Astrocyte of the spinal cord (primary cell): ENCODE measurements around the gene SPON1.

ENCODE experiments used
- DNase-seq: peaks from one replicate; pipeline ENCODE4 v3.0.0; 2011; ENCODE audit warnings: low read depth, low spot score
- H3K4me3 ChIP-seq: 2 replicates; pipeline ENCODE4 v1.5.1; 2011; ENCODE audit warnings: low read depth, mild to moderate bottlenecking, low read length, moderate library complexity
- in situ Hi-C: cut with HindIII; loops from 2 replicates; pipeline ENCODE4 v1.10.0; 2017; ENCODE audit warnings: low sequenced_read_pairs
- TF ChIP-seq, protein P1 (sequence below): IDR thresholded peaks from 2 replicates; pipeline ENCODE4 v1.5.1; 2012; ENCODE audit warnings: low read depth, mild to moderate bottlenecking, low read length, inconsistent platforms

Gene SPON1

DNA sequence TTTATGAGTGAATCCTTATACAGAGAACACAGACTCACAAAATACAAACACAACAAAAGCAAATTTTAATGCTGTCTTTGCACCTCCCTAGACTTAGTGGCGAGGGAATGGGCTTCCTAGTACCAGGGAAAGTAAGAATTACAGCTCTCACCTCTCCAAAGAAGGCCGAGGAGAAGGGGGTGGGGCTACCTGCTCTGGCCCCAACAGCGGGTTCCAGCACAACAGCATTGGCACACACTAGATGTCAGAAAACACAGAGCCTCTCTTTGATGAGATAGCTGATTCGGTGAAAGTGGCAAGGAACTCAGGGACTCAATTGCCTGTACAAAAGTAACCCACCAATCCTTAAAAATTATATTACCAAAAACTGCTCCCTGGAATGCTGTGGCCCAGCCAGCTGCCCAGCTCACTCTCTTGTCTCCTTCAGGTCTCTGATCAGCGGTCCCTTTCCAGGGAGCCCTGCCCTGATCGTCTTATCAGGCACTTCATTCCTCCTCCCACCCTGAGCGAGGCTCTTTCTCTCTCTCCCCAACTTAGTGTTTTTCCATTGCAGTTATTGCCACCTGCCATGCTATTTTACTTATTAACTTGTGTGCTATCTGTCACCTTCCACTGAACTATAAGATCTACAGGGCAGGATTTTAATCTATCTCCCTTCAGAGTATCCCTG is 30.7 kb downstream of the SPON1 start:
- no peak for DNase-seq
- TF ChIP-seq, protein P1, sequence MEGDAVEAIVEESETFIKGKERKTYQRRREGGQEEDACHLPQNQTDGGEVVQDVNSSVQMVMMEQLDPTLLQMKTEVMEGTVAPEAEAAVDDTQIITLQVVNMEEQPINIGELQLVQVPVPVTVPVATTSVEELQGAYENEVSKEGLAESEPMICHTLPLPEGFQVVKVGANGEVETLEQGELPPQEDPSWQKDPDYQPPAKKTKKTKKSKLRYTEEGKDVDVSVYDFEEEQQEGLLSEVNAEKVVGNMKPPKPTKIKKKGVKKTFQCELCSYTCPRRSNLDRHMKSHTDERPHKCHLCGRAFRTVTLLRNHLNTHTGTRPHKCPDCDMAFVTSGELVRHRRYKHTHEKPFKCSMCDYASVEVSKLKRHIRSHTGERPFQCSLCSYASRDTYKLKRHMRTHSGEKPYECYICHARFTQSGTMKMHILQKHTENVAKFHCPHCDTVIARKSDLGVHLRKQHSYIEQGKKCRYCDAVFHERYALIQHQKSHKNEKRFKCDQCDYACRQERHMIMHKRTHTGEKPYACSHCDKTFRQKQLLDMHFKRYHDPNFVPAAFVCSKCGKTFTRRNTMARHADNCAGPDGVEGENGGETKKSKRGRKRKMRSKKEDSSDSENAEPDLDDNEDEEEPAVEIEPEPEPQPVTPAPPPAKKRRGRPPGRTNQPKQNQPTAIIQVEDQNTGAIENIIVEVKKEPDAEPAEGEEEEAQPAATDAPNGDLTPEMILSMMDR: no peak
- no peak overlapping the region for H3K4me3 ChIP-seq
- in situ Hi-C loops: no loop called here

DNA sequence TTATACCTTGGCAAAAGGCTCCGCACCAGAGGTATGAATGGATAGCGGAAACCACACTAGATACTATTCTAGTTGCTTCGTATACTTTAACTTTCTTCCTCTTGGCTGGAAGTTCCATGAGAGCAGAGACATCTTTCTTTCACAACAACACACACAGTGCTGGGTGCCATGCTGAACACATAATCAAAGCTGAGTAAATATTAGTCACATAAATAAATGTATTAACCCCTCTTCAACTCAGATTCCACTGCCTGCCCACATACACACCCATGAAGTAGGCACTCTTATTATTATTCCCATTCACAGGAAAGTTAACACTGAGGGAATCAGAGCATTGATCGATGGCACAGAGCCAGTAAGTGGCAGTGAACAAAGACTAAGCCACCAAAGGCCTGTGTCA is 35.4 kb downstream of the SPON1 start:
- H3K4me3 ChIP-seq: no peak overlapping the region
- in situ Hi-C loops: no loop called here
- no peak for DNase-seq
- TF ChIP-seq, protein P1: no peak

DNA sequence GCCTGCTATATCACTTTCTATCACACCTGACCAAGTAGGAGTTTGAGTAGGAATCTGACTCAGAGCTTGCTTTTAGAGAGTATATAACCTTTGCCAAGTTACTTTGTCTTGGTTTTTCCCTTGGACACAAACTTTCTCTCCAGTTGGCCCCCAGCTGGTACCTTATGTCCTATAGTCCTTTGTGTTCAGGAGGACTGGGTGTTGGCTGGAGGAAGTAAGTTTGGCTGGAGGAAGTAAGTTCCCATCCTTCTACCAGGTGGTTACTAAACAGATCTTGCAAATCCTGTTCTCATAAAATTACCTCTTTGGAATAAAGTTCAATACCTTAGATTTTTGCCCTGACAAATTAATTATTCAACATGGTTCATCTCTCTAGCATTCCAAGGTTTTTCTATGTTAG is 37.2 kb downstream of the SPON1 start:
- no peak overlapping the region for H3K4me3 ChIP-seq
- TF ChIP-seq, protein P1: no peak
- DNase-seq: no peak
- in situ Hi-C loops: no loop called here

DNA sequence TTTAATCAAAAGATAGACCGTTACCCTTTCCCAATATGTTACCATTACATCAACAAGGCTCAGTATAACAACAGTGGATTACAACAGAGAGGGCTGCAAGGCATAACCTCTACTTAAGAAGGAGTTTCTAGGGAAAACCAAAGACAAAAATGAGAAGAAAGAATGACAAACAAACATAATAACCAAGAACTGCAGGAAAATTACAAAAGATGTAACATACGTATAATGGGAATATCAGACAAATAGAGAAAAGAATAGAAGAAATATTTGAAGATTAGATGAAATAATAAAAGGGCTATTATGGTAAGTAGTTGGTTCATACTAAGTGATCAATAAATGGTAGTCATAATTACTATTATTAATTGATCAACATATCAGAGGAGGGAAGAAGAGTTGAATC is 39.1 kb downstream of the SPON1 start:
- in situ Hi-C loops: no loop called here
- H3K4me3 ChIP-seq: no peak overlapping the region
- TF ChIP-seq, protein P1: no peak
- no peak for DNase-seq

DNA sequence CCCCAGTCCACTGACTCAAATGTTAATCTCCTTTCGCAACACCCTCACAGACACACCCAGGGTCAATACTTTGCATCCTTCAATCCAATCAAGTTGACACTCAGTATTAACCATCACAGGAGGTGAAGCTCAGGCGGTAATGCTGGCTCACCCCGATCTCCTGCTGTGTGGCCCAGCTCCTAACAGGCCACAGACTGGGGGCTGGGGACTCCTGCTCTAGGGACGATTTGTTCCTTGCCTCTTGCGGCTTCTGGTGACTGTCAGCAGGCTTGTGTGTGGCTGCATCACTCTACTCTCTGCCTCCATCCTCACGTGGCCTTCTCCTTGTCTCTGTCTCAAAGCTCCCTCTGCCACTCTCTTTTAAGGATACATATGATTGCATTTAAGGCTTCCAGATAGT is 45.0 kb downstream of the SPON1 start:
- H3K4me3 ChIP-seq: no peak overlapping the region
- DNase-seq: no peak
- TF ChIP-seq, protein P1: no peak
- in situ Hi-C loops: no loop called here

DNA sequence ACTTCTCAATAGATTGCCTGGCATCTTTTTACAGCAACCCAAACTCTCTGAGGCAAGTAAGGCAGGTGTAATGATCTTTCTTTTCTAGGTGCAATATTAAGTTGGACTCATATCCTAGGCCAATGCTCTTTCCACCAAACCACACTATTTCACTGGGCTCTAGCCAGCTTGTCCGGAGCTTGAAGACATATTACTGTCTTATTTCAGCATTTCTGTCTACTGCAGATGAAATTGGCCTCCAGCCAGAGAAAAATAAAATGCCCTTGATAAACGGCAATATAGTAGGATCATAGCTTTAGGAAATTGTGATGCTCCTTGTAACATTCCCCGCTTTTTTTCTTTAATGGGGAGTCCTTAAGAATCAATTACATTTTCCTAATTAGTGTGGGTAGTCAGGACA is 48.1 kb downstream of the SPON1 start:
- in situ Hi-C loops: no loop called here
- TF ChIP-seq, protein P1: no peak
- H3K4me3 ChIP-seq: no peak overlapping the region
- DNase-seq: no peak
